Stimulated activated effector memory CD8-positive, alpha-beta T cell treated with anti-CD3 and anti-CD28 coated beads, Interleukin-12 subunit alpha, Interleukin-12 subunit beta, amount 100 ng/mL, for 72 hours (primary cell): Measurements from ENCODE around the gene POU3F3.

Experiments used
- ATAC-seq: fragments of 150-1000 bp; cut with Tn5 transposase; 2 replicates; pipeline ENCODE4 v1.10.0; 2021
- DNase-seq, 2 donors: peaks; one replicate each; pipeline ENCODE4 v3.0.0; 2021 to 2022; ENCODE audit warnings: low spot score in 2 of 2
- H3K27ac Mint-ChIP-seq: one replicate; pipeline ENCODE4 v1.8.0; 2022; ENCODE audit warnings: mild to moderate bottlenecking, mixed read lengths
- H3K36me3 Mint-ChIP-seq: one replicate; pipeline ENCODE4 v1.8.0; 2022; ENCODE audit warnings: mild to moderate bottlenecking, mixed read lengths
- H3K4me1 Mint-ChIP-seq: one replicate; pipeline ENCODE4 v1.8.0; 2022; ENCODE audit warnings: mixed read lengths
- H3K4me3 Mint-ChIP-seq: one replicate; pipeline ENCODE4 v1.8.0; 2022; ENCODE audit warnings: mild to moderate bottlenecking, mixed read lengths
- H3K9me3 Mint-ChIP-seq: one replicate; pipeline ENCODE4 v1.8.0; 2022; ENCODE audit warnings: mixed read lengths

Gene POU3F3

DNA sequence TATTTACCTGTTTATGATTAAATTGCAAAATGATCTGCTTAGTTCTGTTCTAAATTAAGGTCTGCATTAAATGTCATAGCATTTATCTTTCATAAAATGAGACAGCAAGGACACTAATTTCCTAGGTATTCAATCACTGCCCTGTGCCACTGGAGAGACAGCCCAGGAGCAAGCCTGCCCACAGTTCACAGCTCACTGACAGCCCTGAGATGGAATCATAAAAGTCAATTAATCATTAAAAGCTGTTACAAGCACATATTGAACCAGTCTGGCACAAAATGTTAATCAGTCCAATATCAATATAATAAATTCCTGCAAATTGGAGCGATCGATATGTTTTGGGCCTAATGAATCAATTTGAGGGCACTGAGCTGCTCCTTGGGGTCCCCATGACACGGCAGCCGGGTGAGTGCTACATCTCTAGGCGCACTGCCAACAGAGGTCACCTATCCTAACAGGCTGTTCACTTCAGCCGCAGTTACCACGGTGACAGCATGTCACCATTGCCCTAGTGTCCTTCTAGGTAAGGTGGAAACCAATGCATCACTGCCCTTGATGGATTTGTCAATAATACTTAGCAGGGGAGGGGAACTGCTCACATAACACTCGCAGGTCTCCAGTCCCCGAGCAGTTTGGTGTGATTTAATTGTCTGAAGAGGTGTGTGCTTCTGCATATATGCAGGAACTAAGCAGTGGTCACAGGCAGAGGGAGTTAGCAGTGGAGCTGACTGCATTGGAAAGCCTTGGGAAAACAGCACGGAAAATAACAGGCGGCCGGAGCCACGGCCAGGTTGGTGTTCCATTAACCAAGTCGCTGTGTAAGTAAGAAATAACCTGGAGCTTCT is 47.3 kb downstream of the POU3F3 start:
- no peaks in the 10 kb centered on the region for H3K9me3 Mint-ChIP-seq
- H3K27ac Mint-ChIP-seq, result no peak overlapping the region
- no peaks in the 10 kb centered on the region for H3K36me3 Mint-ChIP-seq
- ATAC-seq (no peak), DNase-seq (no peak)
- H3K4me3 Mint-ChIP-seq, result no peak overlapping the region
- H3K4me1 Mint-ChIP-seq, result no peaks in the 10 kb centered on the region

DNA sequence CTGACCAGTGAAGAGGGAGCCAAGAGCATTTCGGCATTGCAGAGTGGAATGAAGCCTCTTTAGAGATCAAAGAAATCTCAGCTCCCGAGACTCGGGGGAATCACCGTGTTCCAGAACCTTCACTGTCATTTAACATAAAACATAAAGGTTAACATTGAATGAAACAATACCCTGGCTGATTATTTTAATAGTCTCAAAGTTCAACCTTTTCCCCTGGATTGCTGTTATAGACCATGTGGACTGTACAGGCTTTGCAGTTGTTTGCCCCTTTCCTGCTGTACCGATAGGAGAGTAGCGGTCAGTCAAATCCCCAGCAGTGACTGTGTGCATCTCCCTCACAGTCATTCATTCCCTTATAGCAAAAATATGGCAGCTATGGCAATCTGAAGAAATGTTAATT is 48.4 kb downstream of the POU3F3 start:
- H3K9me3 Mint-ChIP-seq, result no peaks in the 10 kb centered on the region
- H3K4me1 Mint-ChIP-seq, result no peaks in the 10 kb centered on the region
- no peak overlapping the region for H3K4me3 Mint-ChIP-seq
- DNase-seq (no peak), ATAC-seq (no peak)
- H3K27ac Mint-ChIP-seq, result no peak overlapping the region
- H3K36me3 Mint-ChIP-seq, result no peaks in the 10 kb centered on the region
